ENCODE results near the gene UPK3B.
"Not testable (repeated sequence)": the region's sequence is repeated elsewhere in the genome, so short reads cannot be mapped to it uniquely, and the experiment has no call there.

The UPK3B gene

DNA sequence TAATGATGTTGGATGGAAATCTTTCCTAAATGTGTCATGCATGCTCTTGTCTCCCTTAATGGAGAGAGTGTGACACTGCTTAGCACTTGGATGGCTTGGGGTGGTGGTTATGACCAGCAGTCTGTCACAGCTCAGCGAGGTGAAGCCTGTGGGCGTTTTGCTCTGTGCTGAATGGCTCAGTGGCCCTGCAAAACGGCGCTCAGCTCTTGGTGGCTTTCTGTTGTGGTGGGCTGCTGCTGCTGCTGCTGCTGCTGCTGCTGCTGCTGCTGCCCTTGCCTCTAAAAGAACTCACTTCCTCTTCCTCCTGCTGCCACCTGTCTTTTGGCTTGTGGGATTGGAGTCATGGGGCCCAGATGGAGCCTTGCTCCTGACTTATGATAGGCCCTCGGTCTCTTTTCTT is 23.7 kb upstream of the UPK3B start:
- not testable (repeated sequence) for FAIRE-seq; DNase-seq (ENCODE audit: insufficient read length, low spot score)

DNA sequence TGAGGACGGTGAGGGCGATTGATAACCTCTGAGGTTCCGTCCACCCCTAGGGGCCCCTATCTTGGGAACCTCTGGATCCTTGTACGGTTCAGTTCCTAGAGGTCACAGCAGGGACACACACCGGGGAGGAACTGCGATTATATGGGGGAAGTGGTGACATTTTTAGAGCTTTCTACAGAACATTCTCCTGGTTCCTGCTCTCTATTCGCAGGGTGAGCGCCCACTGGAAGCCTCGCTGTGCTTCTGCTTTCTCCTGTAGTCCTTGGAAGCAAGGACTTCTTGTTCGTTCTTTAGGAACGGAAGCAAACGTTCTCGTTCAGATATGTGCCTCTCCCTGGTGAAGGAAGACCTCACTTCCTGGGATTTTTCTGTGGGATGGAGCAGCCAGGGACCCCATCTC is 22.4 kb upstream of the UPK3B start:
- FAIRE-seq; DNase-seq (ENCODE audit: insufficient read length, low spot score): not testable (repeated sequence)

DNA sequence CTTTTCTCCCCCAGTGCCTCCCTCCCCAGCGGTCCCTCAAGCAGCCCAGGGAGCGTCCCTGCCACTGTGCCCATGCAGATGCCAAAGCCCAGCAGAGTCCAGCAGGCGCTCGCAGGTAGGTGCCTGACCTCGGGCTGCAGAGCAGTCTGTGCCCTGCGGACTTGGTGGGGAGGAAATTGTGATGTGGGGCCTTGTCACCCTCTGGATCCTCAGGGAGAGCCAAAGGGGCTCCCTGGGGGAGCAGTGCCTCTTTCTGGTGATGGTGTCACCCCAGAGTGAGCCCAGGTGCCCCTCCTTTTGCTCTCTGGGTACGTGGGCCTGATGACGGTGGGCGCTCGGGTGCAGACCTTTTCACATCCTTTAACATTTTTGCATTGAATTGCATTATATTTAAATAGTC is 18.2 kb upstream of the UPK3B start:
- not testable (repeated sequence) for DNase-seq (ENCODE audit: insufficient read length, low spot score); FAIRE-seq

DNA sequence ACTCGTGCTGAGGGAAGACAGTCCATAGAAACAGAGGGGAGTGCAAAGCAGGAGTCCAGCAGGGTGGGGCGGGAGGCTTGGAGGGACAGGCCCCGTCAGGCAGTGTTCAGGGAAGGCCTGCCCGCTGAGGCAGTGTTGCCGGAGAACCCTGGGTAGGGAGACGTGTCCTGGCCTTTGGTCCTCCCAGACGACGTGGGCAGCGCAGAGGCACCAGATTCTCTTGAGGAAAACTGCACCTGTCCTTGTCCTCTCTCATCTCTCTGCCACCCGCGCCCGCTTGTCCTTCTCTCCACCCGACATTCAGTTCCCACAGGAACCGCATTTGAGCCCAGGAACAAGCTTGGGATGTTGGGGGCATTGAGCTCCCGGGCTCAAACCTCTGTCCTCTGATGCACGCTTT is 14.6 kb upstream of the UPK3B start:
- FAIRE-seq: not testable (repeated sequence)

DNA sequence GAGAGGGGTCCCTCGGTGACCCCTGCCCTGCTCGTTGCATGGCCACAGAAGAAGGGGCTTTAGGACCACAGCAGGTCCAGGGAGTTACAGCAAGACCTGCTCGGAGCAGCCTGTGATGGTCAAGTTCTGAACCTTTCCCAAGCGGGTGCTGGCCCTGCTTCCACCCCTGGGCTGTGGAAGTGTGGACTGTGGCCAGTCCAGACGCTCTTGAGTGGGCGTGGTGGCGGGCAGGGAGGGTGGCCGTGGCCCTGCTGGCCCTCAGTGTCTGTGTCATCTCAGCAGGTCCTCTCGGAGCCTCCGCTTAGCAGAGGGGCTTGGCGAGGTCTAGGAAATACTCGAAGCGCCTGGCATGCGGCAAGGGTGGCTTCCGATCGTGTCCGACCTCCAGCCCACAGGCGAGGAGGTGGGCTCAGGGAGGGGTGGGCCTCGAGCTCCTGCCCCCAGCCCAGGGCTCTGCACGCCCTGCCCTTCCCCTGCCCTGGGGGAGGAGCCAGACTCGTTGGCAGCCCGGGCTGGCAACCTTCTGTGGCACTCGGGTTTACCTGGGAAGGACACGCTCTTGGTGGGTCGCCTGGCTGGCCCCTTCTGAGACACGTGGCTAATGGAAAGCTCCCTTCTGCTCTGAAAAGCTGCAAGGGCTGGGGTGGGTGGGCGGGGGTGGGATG is 12.3 kb upstream of the UPK3B start:
- not testable (repeated sequence) for DNase-seq (ENCODE audit: insufficient read length, low spot score); FAIRE-seq

More for the DNA sequence above, 14.6 kb upstream of the UPK3B start:
- DNase-seq (ENCODE audit: insufficient read length, low spot score): not testable (repeated sequence)

DNA sequence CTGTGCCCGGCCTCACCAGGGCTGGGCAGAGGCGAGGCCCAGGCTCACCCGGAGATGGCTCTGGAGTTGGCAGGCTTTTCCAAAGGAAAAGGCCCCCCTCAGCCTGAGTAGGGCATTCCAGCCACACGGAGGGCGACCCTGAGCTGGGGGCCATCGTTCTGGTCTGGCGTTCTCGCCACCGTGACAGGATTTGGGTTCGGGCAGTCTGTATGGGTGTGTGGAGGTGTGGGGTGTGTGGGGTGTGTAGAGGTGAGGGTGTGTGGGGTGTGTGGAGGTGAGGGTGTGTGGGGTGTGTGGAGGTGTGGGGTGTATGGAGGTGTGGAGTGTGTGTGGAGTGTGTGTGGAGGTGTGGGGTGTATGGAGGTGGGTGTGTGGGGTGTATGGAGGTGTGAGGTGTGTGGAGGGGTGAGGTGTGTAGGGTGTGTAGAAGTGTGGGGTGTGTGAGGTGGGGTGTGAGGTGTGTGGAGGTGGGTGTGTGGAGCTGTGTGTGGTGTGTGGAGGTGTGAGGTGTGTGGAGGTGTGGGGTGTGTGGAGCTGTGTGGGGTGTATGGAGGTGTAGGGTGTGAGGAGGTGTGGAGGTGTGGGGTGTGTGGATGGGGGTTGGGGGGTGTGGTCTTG is 11.7 kb upstream of the UPK3B start:
- not testable (repeated sequence) for FAIRE-seq; DNase-seq (ENCODE audit: insufficient read length, low spot score)

DNA sequence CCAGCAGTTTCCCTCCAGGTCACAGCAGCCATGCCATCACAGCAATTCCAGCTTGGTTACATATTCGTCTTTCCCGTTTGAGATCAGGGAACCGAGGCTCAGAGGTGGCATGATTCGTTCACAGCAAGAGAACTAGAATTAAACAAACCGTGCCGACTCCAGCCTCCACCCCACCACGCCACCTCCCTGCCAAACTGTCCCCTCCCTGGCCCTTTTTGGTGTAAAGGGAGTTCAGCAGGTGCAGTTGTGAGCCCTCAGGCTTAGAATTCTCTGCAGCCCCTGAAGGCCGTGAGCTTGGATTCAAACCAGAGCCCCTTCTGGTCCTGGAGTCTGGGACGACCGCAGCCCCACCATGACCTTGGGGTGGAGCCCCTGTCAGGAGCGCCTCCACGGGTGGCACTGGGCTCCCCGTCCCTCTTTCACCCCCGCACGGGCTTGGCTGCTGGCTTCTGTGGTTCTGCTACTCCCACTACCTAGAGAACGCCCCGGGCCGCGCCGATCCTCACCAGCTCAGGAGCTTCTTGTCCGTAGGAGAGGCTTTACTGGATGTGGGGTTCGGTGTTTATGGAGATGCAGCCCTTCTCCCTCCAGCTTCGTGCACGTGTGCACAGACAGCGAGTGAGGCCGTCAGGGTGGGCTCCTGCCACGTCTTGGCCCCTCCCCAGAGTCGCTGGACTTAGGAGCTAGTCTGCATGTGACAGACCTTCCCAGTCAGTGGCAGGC is 11.0 kb upstream of the UPK3B start:
- not testable (repeated sequence) for FAIRE-seq; DNase-seq (ENCODE audit: insufficient read length, low spot score)

DNA sequence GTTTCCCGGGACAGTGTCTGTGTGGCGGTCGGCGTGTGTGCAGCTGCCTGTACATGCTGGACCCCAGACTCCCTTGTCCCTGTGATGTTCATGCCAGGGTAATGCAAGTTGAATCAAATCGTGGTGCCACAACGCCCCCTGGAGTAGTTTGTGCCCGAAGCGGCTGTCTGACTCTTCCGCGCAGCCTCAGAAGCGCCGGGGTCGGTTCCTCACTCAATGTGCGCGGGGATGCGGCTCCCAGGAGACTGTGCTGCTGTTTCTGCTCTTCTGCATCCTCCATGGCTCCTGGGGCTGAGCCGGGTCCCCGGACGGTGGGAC is 10.5 kb upstream of the UPK3B start:
- DNase-seq (ENCODE audit: insufficient read length, low spot score); FAIRE-seq: not testable (repeated sequence)

DNA sequence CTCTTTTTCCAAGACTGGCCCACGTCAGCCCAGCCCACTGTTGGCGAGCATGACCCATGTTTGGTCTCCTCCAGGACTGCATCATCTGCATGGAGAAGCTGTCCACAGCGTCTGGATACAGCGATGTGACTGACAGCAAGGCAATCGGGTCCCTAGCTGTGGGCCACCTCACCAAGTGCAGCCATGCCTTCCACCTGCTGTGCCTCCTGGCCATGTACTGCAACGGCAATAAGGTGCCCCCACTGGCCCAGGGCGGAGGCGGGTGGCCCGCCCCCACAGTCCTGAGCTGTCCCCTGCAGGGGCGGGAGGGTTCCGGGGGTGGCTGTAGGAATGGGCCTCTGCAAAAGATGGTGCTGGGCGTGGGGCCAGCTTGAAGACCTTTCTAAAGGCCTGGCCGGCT is 8.1 kb upstream of the UPK3B start:
- not testable (repeated sequence) for DNase-seq (ENCODE audit: insufficient read length, low spot score); FAIRE-seq

DNA sequence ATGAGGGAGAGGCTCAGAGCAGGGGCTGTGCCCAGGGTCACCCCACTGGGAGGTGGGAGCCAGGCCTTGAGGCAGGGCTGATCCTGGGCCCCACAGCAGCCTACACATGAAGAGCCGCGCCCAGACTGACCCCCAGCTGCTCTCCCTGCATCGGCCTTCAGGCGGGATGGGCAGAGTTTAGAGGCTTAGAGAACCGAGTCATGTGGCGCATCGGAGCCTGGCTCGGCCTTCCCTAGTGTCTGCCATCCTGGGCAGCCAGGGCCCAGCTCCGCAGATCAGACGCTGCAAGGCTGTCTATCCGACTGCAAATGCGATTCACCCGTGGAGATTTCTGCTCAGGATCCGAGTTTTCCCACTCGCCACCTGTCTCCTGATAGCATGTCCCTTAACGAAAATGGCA is 7.5 kb upstream of the UPK3B start:
- not testable (repeated sequence) for DNase-seq (ENCODE audit: insufficient read length, low spot score)

DNA sequence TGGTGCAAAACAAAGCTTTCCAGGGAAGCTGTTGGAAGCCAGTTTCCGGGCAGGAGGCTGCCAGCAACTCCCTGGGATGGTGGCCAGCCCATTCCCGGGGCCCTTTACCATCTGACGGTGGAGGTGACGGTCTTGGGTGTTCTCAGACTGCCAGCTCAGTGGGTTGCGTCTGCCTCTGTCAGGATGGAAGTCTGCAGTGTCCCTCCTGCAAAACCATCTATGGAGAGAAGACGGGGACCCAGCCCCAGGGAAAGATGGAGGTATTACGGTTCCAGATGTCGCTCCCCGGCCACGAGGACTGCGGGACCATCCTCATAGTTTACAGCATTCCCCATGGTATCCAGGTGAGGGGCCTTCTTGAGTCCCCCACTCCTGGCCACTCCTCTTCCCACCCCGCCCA is 7.1 kb upstream of the UPK3B start:
- DNase-seq (ENCODE audit: insufficient read length, low spot score); FAIRE-seq: not testable (repeated sequence)

More for the DNA sequence above, 7.5 kb upstream of the UPK3B start:
- FAIRE-seq: not testable (repeated sequence)

DNA sequence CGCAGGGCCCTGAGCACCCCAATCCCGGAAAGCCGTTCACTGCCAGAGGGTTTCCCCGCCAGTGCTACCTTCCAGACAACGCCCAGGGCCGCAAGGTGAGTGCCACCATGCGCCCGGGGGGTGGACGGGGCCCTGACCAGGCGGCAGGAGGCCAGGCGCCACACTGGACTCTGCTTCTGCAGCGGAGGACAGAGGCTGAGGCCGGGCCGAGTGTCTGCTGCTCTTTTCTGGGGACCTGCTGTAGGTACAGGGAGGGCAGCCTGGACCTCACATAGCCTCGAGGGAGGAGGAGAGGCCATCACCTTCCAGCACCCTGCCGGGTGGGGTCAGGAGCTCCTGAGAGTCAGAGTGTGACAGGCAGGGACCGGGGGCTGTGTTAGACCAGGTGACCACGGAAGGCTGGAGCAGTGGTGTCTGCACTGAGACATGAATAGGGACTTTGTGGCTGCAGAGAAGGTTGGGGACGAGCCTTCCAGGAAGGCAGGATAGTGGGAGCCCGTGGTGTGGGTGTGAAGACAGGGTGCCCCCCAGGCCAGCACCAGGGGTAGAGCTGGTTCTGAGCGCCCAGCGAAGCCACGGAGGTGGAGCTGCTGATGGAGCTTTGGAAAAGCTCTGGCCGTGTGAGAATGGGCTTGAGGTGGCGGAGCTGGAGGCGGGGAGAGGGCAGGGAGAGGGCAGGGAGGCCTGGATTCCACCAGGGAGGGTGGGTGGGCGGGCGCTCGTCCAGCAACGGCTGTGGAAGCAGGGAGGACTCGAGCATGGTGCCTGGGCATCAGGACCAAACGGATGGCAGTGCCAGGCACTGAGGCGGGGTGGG is 5.8 kb upstream of the UPK3B start:
- peak; percentile 5 for DNase-seq (ENCODE audit: insufficient read length, low spot score)
- not testable (repeated sequence) for FAIRE-seq

DNA sequence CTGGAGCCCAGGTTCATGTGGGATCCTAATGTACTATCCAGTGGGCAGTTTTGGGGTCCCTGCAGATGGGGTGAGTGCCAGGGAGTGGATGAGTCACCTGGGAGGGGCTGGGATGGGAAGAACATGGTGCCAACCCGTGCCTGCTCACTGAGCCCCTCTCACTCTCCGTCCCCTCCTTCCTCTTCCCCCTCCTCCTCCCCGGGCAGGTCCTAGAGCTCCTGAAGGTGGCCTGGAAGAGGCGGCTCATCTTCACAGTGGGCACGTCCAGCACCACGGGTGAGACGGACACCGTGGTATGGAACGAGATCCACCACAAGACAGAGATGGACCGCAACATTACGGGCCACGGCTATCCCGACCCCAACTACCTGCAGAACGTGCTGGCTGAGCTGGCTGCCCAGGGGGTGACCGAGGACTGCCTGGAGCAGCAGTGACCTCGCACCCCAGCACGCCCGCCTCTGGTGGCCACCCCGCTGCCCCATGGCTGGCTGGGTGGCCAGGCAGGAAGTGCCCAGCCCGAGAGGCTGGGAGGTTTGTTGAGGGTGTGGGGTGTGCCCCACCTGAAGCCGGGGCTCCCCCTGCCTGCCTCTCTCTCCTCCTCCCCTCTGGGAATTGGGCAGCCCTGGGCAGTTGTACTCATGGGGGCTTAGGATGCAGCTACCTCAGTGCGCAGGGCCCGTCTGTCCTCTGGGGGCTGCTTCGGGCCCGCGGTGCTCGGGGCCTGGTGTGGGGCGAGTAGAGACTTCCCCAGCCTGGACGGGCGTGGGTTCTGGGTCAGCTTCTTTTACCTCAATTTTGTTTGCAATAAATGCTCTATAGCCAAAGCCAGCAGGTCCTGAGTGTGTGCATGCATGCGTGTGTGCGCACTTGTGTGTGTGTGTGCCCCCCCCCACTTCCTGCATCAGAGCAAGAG is 4.9 kb upstream of the UPK3B start:
- DNase-seq (ENCODE audit: insufficient read length, low spot score) (no peak), FAIRE-seq (no peak)

DNA sequence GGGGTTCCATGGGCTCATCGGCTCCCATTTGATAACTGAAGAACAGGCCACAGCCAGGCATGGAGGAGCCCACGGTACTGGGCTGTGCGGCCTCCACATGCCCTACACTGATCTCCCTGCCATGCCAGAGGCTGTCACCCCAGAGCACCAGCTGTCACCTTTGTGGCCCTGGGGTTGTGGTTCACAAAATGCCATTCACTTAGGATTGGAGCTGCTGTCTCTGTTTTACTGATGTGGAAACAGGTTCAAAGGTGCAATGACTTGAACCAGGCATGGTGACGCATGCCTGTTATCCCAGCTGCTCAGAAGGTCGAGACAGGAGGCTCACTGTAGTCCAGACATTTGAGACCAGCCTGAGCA is 4.3 kb upstream of the UPK3B start:
- FAIRE-seq (no peak), DNase-seq (ENCODE audit: insufficient read length, low spot score) (peak; percentile 5)
- TF ChIP-seq POLR2A (IDR thresholded peaks at IDR 0.05; ENCODE audit: low read depth, low read length): no peak

More for the DNA sequence above, 4.9 kb upstream of the UPK3B start:
- no peak for TF ChIP-seq POLR2A (IDR thresholded peaks at IDR 0.05; ENCODE audit: low read depth, low read length)

DNA sequence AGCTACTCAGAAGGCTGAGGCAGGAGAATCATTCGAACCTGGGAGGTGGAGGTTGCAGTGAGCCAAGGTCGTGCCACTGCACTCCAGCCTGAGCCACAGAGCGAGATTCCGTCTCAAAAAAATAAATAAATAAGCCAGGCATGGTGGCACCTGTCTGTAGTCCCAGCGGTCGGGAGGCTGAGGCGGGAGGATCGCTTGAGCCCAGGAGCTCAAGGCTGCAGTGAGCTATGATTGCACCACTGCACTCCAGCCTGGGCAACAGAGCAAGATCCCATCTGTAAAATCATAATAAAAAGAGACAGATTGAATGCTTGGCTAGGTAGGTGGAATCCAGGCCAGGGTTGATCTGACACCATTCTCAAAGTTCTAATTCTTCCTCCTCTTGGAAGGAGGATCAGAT is 3.7 kb upstream of the UPK3B start:
- FAIRE-seq; DNase-seq (ENCODE audit: insufficient read length, low spot score): not testable (repeated sequence)

Data from H54 (cell line).